GM21723 (cell line): ENCODE results near the gene CAMTA1.
"Not testable (repeated sequence)": the region's sequence is repeated elsewhere in the genome, so short reads cannot be mapped to it uniquely, and the experiment has no call there.

Experiments
- ATAC-seq: cut with Tn5 transposase; IDR thresholded peaks from one replicate; pipeline ENCODE4 v1.9.1; 2021; ENCODE audit warnings: mild to moderate bottlenecking, moderate library complexity; ENCODE audit not compliant: unreplicated experiment

Gene CAMTA1

DNA sequence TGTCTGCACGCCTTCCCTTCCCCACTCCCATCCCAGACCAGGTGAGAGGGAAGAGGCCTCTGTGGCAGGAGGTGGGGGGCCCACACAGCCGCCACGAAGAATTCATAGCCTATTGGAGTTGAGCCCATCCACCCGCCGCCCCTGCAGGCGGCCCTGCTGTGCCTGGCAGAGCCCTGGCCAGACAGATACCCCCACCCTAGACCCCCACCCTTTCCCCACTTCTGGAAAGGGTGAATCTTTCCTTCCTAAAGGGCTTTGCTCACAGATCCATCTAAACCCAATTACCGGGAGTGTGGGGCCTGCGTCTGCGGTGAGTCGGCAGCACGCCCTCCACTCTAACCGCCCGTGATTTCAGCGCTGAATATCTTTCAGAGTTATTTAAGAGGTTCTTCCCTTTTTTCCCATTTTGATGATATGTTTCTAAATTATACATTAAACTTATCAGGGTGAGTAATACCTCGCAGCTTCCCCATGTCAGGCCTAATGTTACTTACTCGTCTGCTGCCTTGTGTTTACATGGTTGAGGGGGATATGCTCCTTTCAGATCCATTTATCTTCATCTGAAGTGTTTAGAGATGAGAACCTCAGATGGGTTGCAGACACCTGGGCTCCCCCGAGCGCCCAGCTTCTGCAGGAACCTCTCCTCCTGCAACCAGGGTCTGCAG is 802.0 kb downstream of the CAMTA1 start:
- ATAC-seq, result no peak

DNA sequence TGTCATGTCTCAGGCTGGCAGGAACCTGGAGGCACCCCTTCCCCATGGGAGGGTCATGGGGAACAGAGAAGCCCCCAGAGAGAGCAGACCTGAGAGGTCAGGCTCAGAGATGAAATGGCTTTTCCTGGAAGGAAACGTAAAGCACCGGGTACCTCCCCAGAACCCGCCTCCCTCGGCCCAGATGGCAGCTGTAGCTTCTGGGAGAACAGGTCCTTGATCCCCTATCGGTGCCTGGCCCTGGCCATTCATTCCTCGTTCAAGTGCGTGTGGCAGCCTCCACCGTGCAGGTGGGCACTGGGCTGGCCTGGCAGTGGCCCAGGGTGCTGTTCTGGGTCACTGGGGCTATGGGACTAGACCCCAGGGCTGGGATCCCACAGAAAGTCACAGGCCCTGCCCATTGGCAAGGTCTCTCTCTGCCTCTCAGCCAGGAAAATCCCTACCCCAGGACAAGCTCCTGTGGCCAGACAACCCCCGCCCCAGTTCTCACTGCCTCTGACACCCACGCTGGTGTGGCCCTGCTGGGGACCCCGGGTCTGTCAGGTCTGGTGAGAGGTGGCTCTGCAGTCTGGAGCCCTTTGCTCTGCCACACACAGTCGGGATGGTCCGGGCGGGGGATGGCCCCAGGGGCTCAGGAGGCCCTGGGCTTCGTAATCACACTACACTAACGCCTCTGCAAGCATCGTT is 802.7 kb downstream of the CAMTA1 start:
- no peak for ATAC-seq

DNA sequence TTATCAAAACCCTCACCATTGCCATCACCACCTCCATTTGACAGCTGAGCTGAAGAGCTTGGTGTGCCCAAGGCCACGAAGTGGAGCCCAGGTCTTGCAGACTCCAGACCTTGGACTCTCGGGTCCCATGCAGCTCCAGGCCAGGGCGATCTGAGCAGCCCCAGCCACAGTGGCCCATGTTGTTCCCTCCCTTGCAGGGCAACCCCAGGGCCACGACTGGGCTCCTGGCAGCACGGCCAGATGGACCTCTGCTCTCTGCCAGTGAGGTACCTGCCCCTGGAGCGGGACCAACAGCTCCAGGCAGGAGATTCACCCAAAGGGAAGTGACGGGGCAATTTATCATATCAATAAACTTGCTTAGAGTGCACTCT is 803.2 kb downstream of the CAMTA1 start:
- no peak for ATAC-seq

DNA sequence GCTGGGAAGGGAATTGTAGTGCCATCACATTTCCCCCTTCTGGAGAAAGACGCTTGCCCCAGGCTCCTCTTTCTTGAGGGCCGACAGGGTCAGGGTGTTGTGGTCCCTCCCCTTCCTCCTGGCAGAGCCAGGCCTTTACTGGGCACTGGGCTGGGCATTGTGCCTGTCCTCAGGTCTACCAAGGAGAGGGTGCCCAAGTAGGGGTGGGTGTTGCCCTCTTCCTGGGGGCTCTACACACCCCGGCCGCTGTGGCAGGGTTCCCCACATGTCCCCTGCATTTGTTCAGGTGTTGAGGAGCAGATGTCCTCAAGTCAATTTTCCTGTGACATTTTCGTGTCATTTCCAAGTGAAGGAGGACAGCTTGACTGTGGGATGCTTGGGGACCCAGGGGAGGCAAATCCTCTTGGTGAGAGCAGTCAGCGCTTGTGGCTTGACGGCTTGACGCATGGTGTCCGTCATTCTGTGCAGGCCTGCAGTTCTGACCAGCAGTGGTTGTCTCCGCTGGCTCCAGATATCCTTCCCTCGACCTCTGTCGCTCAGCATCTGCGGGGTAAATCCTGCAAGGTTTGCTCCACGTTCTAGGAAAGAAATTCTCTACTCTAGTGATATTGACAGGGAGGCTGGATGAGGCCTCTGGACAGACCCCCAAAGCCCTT is 804.0 kb downstream of the CAMTA1 start:
- ATAC-seq, result no peak

DNA sequence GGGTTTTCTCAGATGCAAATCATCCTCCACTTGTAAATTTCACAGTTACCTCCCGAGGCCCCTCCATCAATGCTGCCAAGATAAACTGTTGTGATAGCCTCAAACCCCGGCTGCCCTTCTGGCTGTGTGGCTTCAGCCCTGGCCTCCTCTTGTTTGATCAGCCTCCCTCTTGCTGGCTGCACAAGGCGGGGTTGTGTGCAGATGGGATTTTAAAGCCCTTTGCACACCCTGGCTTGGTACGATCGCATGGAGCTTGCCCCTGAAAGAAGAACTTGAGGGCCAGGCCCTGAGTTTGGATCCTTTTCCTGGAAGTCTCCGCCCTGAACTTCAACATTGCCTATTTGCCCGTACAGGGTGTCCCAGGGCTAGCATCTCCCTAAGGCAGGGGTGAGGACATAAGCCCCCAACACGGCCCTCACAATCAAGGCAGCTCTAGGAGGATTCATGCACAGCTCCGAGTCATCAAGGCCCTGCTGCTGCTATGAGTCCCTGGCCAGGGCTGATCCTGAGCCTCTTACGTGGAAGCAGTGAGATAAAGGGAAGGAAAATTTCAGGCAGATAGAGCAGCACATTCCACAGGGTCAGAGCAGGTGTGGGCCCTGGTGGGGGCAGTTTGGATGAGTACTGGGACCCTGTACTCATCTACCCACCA is 804.6 kb downstream of the CAMTA1 start:
- ATAC-seq, result no peak

DNA sequence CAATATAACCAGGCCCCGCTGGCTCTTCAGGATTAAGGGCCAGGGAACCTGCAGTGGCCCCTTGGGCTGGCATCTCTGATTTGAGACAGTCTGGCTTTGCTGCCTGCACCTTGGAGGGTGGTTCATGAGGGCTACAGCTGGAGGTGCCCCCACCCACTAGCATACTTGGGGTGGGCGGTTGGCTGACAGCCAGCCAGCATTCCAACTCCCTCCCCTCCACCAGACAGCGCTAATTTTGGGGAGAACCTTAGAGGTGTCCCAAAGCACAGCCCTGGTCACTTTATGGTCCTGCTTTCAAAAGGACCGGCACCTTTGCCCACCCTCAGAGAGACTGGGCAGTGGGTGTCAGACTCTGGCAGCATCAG is 805.2 kb downstream of the CAMTA1 start:
- no peak for ATAC-seq

DNA sequence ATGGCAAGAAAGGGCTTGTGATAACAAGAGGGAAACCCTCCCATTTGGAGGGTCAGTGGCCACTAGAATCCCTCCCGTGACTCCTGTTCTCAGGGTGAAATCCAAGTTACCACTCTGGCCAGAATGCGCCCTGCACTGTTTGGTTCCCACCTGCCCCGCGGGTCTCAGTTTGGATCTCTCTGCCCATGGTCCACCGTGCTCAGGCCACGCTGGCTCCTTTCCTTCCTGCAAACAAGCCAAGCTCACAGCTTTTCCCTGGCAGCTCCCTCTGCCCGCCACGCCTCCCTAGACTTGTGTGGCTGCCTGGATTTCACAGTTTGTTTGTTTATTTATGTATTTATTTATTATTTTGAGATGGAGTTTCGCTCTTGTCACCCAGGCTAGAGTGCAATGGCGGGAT is 806.3 kb downstream of the CAMTA1 start:
- no peak for ATAC-seq

DNA sequence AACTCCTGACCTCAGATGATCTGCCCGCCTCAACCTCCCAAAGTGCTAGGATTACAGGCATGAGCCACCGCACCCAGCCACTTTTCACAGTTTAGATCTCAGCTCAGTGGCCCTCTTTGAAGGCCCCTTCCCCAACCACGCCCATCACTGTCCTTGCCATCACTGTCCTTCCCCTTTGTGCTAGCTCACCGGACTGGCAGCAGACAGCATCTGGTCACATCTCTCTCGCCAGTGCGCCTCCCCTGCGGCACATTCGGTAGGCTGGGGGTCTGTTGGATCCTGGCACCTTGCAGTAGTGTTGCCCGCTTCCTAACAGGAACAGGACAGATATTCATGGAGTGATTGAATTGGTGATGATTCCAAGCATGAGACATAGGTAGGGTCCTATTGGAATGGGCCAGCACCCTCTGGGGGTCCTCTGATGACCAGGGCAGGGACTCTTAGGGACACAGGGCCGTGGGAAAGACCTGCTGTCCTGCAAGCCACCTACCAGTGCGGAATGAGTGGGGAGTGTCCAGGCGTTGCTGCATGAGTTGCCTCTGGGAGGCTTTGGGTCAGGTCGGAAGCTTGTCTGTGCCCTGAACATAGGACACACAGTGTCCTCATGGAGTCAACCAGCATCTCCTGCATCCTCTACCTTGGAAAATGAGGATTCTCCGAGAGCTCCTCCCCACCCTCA is 807.0 kb downstream of the CAMTA1 start:
- ATAC-seq, result no peak

DNA sequence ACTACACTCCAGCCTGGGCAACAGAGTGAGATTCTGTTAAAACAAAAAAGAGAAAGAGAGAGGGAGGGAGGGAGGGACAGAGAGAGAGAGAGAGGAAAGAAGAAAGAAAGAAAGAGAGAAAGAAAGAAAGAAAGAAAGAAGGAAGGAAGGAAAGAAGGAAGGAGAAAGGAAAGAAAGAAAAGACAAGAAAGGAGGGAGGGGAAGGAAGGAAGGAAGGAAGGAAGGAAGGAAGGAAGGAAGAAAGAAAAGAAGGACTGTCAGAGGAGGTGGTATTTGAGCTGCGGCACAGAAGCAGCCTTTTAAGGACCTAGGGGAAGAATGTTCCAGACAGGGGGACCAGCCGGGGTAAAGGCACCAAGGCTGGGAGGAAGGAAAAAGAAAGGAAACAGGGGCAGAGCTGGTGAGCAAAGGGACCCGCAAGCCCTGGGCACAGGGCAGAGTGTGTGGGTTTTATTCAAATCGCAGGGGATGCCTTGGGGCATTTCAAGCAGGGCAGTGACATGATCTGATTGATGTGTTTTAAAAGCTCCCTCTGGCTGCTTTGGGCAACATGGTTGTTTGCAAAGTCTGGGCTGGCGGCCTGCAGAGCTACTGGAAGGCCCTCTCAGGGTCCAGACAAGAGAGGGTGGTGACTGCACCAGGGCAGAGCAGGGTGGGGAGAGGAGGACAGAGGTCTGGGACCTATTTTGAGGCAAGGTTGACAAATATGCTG is 808.9 kb downstream of the CAMTA1 start:
- no peak for ATAC-seq

DNA sequence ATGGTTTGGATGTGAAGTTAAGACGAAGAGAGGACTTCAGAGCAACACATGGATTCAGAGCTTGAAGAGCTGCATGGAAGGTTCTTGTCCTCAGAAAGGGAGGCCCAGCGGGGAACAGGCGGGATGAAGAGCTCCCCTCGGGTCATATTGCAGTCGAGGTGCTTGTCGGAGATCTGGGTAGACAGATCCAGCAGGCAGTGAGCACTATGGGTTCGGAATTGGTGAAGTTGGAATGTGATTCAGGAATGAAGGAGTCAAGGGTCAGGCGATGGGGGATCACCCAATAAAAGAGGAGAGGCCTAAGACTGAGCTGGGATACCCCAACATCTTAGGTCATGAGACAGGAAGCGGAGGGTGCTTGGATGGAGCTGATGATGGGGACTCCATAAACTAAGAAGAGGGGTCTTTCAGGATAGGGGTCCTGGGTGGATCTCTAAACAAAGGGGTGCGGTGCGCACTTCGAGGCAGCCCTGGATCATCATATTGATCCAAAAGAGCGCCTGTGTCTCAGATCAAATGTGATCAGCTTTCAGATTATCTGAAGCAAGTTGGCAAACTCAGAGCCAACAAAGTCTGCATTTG is 809.6 kb downstream of the CAMTA1 start:
- no peak for ATAC-seq

DNA sequence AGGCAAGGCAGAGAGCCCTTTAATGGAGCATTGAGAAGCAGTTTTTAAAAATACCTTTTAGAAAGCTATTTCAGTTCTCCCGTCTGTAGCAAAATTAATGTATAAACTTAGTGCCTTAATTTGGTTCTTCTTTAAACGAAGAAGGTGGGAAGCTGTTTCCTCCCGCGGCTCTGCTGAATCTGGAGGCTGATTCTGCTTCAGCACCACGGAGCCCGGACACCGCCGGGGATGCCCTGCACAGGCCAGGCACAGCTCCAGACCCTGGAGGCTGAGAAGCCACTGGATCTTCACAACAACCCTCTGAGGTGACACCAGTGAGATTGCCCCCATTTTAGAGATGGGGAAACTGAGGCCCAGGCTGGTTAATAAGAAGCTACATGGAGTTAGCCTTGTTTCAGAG is 810.1 kb downstream of the CAMTA1 start:
- no peak for ATAC-seq

DNA sequence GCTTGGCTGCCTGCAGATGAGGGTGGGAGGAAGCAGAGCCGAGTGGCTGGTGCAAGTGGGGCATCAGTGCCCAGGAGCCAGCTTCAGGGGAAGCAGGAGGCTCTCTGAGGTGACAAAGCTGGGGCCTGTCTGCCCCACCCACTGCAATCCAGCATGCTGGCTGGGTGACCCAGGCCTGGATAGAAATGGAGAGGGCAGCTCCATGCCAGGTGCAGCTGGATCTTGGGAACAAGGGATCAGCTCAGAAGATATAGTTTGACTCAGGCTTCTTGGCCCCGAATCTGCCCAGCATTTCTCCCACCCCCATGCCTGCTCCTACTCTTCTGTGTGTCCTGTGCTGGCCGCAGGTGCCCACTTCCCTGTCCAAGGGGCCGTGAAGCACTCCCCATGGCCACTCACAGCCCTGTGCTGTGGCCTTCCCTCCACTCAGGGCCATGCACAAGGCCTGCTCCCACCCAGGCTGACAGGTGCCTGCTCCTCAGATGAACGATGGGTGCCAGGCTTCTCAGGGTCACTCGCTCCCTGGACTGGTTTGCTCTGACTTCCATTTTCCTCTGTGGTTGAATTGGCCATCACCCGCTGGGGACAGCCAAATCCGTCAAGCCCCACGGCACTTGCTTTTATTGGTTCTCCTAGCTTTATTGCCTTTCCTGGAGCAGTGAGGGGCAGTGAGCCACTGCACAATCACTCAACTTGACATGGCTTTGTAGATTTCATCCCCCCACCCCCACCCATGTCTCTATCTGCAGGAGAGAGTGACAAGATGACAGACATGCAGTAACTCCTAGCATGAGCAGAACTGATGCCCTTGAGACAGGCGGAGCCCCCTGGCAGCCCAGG is 811.1 kb downstream of the CAMTA1 start:
- no peak for ATAC-seq

DNA sequence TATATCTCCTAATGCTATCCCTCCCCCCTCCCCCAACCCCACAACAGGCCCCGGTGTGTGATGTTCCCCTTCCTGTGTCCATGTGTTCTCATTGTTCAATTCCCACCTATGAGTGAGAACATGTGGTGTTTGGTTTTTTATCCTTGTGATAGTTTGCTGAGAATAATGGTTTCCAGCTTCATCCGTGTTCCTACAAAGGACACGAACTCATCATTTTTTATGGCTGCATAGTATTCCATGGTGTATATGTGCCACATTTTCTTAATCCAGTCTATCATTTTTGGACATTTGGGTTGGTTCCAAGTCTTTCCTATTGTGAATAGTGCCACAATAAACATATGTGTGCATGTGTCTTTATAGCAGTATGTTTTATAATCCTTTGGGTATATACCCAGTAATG is 812.8 kb downstream of the CAMTA1 start:
- not testable (repeated sequence) for ATAC-seq

DNA sequence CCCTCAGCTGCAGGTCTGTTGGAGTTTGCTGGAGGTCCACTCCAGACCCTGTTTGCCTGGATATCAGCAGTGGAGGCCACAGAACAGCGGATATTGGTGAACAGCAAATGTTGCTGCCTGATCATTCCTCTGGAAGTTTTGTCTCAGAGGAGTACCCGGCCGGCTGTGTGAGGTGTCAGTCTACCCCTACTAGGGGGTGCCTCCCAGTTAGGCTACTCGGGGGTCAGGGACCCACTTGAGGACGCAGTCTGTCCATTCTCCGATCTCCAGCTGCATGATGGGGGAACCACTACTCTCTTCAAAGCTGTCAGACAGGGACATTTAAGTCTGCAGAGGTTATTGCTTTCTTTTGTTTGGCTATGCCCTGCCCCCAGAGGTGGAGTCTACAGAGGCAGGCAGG is 819.7 kb downstream of the CAMTA1 start:
- not testable (repeated sequence) for ATAC-seq

DNA sequence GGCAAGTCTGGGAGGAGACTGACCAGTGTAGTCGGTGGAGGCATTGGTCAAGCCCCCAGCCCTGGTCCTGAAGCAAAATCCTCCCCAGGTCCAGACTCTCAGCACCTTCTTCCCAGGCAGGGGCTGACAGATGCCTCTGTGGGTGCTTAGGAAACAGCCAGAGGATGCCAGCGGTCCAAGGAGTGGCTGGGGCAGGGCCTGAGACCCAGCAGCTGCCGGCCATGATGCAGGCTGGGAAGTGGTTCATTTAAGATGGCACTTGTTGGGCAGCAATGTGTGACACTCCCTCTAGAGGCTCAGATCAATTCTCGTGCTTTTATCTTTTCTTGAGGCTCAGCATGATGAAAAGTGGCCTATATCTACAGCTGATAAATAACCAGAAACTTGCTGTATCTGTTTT is 820.8 kb downstream of the CAMTA1 start:
- no peak for ATAC-seq

DNA sequence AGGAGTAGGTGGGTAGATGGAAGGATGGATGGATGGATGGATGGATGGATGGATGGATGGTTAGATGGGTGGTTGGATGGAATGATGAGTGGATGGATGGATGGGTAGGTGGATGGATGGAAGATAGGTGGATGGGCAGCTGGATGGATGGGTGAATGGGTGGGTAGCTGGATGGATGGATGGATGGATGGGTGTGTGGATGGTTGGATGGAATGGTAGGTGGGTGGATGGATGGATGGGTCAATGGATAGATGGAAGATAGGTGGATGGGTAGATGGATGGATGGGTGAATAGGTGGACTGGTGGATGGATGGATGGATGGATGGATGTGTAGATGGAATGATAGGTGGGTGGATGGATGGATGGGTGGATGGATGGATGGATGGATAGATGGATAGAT is 821.8 kb downstream of the CAMTA1 start:
- ATAC-seq, result no peak

DNA sequence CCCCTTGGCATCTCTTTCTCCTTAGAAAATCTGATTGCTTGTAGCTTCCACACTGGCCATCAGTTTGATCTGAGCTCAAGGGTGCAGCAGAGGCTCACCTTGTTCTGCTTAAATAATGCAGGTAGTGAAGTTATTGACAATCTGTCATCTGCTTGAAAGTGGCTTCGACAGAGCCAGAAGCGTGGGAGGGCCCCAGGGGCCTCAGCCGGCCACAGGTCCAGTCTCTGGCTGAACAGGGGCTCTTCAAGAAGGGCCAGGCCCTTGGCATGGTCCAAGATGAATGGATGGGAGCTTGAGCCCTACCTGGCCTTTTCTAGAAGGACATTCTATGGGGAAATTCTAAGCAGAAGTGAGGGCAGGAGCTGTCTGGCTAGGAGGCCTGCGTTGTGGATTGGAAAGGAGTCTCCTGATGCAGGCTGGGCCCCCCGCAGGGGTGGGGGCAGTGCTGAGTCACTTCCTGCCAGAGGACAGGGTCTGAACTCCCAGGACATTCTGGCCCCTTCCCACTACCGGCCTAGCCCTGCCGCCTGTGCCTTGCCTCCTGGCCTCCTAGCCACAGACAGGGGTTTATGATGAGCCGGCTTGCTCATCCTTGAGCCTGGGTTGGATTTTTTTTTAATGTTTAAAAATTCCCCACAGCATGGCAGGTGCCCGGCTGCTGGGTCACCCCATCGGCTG is 823.5 kb downstream of the CAMTA1 start:
- ATAC-seq, result no peak

DNA sequence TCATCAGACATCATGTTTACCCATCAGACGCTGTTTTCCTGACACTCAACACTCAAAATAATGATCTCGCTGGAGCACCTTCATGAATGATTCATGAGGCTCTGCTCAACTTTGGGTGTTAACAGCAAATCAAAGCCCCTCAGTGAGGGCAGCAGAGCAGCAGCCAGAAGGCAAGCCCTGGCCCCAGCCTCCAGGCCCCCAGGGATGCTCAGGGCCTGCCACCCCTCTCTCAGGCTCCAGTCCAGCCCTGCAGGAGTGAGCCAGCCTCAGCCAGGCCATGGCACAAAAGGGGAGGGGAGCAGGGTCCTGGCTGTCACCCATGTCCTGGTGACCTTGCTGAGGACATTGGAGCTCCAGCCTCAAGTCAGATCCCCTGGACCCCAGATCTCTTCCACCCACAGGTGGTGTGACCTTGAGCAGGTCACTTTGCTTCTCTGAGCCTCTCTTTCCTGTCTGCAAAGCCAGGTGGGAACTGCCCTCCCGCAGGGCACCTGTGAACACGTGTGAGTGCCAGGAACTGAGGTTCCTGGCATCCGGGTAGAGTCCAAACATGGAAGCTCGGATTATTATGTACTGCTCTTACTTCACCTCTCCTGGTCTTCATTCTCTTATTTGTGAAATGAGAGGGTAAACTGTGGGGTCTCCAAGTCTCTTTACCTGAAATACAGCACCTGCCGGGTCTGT is 824.2 kb downstream of the CAMTA1 start:
- no peak for ATAC-seq
